ENCODE results near the gene VILL. TPM values are rescaled to one million over a fixed set of nuclear protein-coding genes. Genes with fewer than 3 reads are reported as not detected.
A peak's percentile ranks its signal among the peaks of the same experiment; 100 is the strongest.

Gene VILL
- total RNA-seq, 1 donor from 2014 or later: 1.5 TPM

DNA sequence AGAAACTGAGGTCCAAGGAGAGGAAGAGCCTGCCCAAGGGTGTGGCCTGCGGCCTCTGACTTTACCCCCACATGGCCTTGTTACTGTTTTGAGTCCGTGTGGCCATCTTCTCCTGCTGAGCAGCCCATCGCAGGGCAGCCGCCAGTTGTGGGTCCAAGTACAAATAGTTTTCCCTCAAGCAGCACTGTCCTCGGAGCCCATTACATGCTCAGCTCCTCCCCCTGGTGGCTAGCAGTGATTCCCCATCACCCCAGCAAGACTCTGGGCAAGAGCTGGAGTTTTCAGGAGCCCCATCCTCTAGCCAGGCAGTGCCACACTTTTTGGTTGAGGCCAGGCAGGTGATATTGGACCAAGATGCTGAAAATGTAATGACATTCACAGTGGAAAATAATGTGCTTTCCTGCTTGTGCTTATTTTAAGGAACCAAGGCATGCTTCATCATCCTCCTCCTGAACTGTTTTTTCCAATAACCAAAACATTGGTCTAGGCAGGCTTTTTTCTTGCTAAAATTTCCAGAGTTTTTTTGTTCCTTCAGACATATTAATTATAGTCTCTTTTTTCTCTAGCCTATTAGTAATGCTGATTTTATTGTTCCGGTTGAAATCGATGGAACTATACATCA, 23.2 kb upstream of the VILL start:
- no peak overlapping the region for H3K4me3 ChIP-seq (ENCODE audit: insufficient read depth, low read depth, low read length)
- H3K27me3 ChIP-seq (ENCODE audit: insufficient read depth, low read length): no peaks in the 10 kb centered on the region
- peak; percentile 26 for DNase-seq (ENCODE audit: low read depth)
- no peak for FAIRE-seq
- no peaks in the 10 kb centered on the region for H3K36me3 ChIP-seq (ENCODE audit: insufficient read depth, low read length)
- Mint-ChIP-seq H3K4me3 (ENCODE audit: unreplicated experiment) (no peak overlapping the region), H3K9me3 (ENCODE audit: unreplicated experiment) (no peaks in the 10 kb centered on the region), H3K36me3 (ENCODE audit: low read depth, unreplicated experiment) (peaks cover 17% of the 10 kb centered on the region), H3K27ac (ENCODE audit: unreplicated experiment) (no peak overlapping the region), H3K27me3 (ENCODE audit: low read depth, unreplicated experiment) (no peaks in the 10 kb centered on the region), H3K4me1 (ENCODE audit: low read depth, unreplicated experiment) (peaks cover 12% of the 10 kb centered on the region)
- peak; percentile 79 for TF ChIP-seq CTCF (IDR thresholded peaks at IDR 0.05; ENCODE audit: insufficient read depth, low read depth, low read length)
- no peak for TF ChIP-seq EZH2 (IDR thresholded peaks at IDR 0.05; ENCODE audit: insufficient read depth, low read length)
- H3K9me3 ChIP-seq (ENCODE audit: insufficient read depth, low read depth, low read length): no peaks in the 10 kb centered on the region
- H4K20me1 ChIP-seq (ENCODE audit: insufficient read depth, low read length): no peaks in the 10 kb centered on the region
- H2AFZ ChIP-seq (ENCODE audit: low read depth, low read length): no peak overlapping the region
- no peak overlapping the region for H3K27ac ChIP-seq (ENCODE audit: low read depth, low read length)
- H3K9ac ChIP-seq (ENCODE audit: low read length): no peak overlapping the region
- no peaks in the 10 kb centered on the region for H3K4me1 ChIP-seq (ENCODE audit: insufficient read depth, low read length)
- H3K4me2 ChIP-seq (ENCODE audit: low read length): no peak overlapping the region
- no peaks in the 10 kb centered on the region for H3K79me2 ChIP-seq (ENCODE audit: insufficient read depth, low read length)

DNA sequence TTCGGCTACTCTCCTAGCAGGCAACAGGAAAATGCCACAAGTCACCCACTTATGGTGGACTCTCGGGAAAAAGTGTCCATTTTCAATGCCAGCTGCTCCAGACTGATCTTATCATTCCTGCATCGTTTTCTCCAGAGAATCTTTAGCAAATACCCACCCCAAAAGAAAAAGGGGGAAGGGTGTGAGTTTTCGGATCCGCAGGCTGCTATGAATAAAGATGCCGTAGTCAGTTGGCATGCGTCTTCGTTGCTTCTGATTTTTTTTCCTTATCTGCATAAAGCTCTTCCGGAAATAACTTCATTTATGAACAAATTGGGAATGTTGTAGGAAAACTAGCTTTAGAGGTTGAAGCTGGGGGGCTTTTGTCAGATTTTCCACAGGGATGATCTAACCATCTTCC, 22.4 kb upstream of the VILL start:
- TF ChIP-seq EZH2 (IDR thresholded peaks at IDR 0.05; ENCODE audit: insufficient read depth, low read length) (no peak), CTCF (IDR thresholded peaks at IDR 0.05; ENCODE audit: insufficient read depth, low read depth, low read length) (no peak)
- Mint-ChIP-seq H3K4me1 (ENCODE audit: low read depth, unreplicated experiment) (peaks cover 7% of the 10 kb centered on the region), H3K27me3 (ENCODE audit: low read depth, unreplicated experiment) (no peaks in the 10 kb centered on the region), H3K9me3 (ENCODE audit: unreplicated experiment) (no peaks in the 10 kb centered on the region), H3K27ac (ENCODE audit: unreplicated experiment) (no peak overlapping the region), H3K36me3 (ENCODE audit: low read depth, unreplicated experiment) (peaks cover 24% of the 10 kb centered on the region), H3K4me3 (ENCODE audit: unreplicated experiment) (no peak overlapping the region)
- no peaks in the 10 kb centered on the region for H4K20me1 ChIP-seq (ENCODE audit: insufficient read depth, low read length)
- no peak overlapping the region for H3K9ac ChIP-seq (ENCODE audit: low read length)
- FAIRE-seq (no peak), DNase-seq (ENCODE audit: low read depth) (no peak)
- no peaks in the 10 kb centered on the region for H3K4me1 ChIP-seq (ENCODE audit: insufficient read depth, low read length)
- no peaks in the 10 kb centered on the region for H3K27me3 ChIP-seq (ENCODE audit: insufficient read depth, low read length)
- H3K4me2 ChIP-seq (ENCODE audit: low read length): no peak overlapping the region
- no peak overlapping the region for H2AFZ ChIP-seq (ENCODE audit: low read depth, low read length)
- no peaks in the 10 kb centered on the region for H3K36me3 ChIP-seq (ENCODE audit: insufficient read depth, low read length)
- H3K4me3 ChIP-seq (ENCODE audit: insufficient read depth, low read depth, low read length): no peak overlapping the region
- no peaks in the 10 kb centered on the region for H3K79me2 ChIP-seq (ENCODE audit: insufficient read depth, low read length)
- H3K9me3 ChIP-seq (ENCODE audit: insufficient read depth, low read depth, low read length): no peaks in the 10 kb centered on the region
- H3K27ac ChIP-seq (ENCODE audit: low read depth, low read length): no peak overlapping the region

GRCh38 chr3:37968813-37969595, 21.6 kb upstream of the VILL start:
- Histone ChIP-seq H3K27me3 (ENCODE audit: insufficient read depth, low read length) (no peaks in the 10 kb centered on the region), H3K27ac (ENCODE audit: low read depth, low read length) (no peak overlapping the region), H3K4me2 (ENCODE audit: low read length) (no peak overlapping the region), H3K4me3 (ENCODE audit: insufficient read depth, low read depth, low read length) (no peak overlapping the region), H3K36me3 (ENCODE audit: insufficient read depth, low read length) (no peaks in the 10 kb centered on the region), H3K9ac (ENCODE audit: low read length) (no peak overlapping the region), H3K4me1 (ENCODE audit: insufficient read depth, low read length) (no peaks in the 10 kb centered on the region), H3K9me3 (ENCODE audit: insufficient read depth, low read depth, low read length) (no peaks in the 10 kb centered on the region), H3K79me2 (ENCODE audit: insufficient read depth, low read length) (no peaks in the 10 kb centered on the region), H4K20me1 (ENCODE audit: insufficient read depth, low read length) (no peaks in the 10 kb centered on the region), H2AFZ (ENCODE audit: low read depth, low read length) (no peak overlapping the region)
- TF ChIP-seq EZH2 (IDR thresholded peaks at IDR 0.05; ENCODE audit: insufficient read depth, low read length): no peak
- TF ChIP-seq CTCF (IDR thresholded peaks at IDR 0.05; ENCODE audit: insufficient read depth, low read depth, low read length): no peak
- H3K4me3 Mint-ChIP-seq (ENCODE audit: unreplicated experiment): no peak overlapping the region
- H3K4me1 Mint-ChIP-seq (ENCODE audit: low read depth, unreplicated experiment): peaks cover 6% of the 10 kb centered on the region
- H3K27me3 Mint-ChIP-seq (ENCODE audit: low read depth, unreplicated experiment): no peaks in the 10 kb centered on the region
- peaks cover 28% of the 10 kb centered on the region for H3K36me3 Mint-ChIP-seq (ENCODE audit: low read depth, unreplicated experiment)
- H3K9me3 Mint-ChIP-seq (ENCODE audit: unreplicated experiment): no peaks in the 10 kb centered on the region
- no peak overlapping the region for H3K27ac Mint-ChIP-seq (ENCODE audit: unreplicated experiment)
- no peak for FAIRE-seq
- DNase-seq (ENCODE audit: low read depth): no peak

All from astrocyte (in vitro differentiated cells and primary cell).